Gastroesophageal sphincter (tissue), 3 donors: ENCODE data around the gene XYLT1.

ENCODE experiments used
- CTCF ChIP-seq, 4 experiments: fragments of 200-600 bp in 2 of 4; fragments of 450-650 bp in 2 of 4; sonication (generic) in 1 of 4; IDR thresholded peaks; one replicate each; pipeline ENCODE4 v1.5.1; 2017 to 2019; ENCODE audit warnings: antibody characterized with exemption in 4 of 4, mild to moderate bottlenecking in 2 of 4, moderate library complexity in 2 of 4
- POLR2A ChIP-seq, 2 donors: fragments of 450-650 bp; IDR thresholded peaks; one replicate each; pipeline ENCODE4 v1.6.1; 2017; ENCODE audit warnings: antibody characterized with exemption in 2 of 2, mild to moderate bottlenecking in 2 of 2, moderate library complexity in 1 of 2

- TF ChIP-seq CTCF (IDR thresholded peaks at IDR 0.05) (no peak), POLR2A (IDR thresholded peaks at IDR 0.05) (no peak)
Measured at GRCh38 chr16:17160920-17161431, 309.8 kb downstream of the XYLT1 start.
